ENCODE results near the gene HIVEP1. TPM values are rescaled to one million over a fixed set of nuclear protein-coding genes. Genes with fewer than 3 reads are reported as not detected.

HIVEP1 gene
- total and polyA plus RNA-seq, 2 of the 13 experiments (the other 11 are each of a cell fraction or from before 2014, with no cell fraction given): 7.4 to 9.9 TPM

GRCh38 chr6:12001004-12001705, 11.0 kb upstream of the HIVEP1 start (continued):
- TF ChIP-seq, protein P1, sequence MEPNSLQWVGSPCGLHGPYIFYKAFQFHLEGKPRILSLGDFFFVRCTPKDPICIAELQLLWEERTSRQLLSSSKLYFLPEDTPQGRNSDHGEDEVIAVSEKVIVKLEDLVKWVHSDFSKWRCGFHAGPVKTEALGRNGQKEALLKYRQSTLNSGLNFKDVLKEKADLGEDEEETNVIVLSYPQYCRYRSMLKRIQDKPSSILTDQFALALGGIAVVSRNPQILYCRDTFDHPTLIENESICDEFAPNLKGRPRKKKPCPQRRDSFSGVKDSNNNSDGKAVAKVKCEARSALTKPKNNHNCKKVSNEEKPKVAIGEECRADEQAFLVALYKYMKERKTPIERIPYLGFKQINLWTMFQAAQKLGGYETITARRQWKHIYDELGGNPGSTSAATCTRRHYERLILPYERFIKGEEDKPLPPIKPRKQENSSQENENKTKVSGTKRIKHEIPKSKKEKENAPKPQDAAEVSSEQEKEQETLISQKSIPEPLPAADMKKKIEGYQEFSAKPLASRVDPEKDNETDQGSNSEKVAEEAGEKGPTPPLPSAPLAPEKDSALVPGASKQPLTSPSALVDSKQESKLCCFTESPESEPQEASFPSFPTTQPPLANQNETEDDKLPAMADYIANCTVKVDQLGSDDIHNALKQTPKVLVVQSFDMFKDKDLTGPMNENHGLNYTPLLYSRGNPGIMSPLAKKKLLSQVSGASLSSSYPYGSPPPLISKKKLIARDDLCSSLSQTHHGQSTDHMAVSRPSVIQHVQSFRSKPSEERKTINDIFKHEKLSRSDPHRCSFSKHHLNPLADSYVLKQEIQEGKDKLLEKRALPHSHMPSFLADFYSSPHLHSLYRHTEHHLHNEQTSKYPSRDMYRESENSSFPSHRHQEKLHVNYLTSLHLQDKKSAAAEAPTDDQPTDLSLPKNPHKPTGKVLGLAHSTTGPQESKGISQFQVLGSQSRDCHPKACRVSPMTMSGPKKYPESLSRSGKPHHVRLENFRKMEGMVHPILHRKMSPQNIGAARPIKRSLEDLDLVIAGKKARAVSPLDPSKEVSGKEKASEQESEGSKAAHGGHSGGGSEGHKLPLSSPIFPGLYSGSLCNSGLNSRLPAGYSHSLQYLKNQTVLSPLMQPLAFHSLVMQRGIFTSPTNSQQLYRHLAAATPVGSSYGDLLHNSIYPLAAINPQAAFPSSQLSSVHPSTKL (CRISPR knock-in tag; IDR thresholded peaks at IDR 0.05): peak; percentile 76
- TF ChIP-seq, protein P2, sequence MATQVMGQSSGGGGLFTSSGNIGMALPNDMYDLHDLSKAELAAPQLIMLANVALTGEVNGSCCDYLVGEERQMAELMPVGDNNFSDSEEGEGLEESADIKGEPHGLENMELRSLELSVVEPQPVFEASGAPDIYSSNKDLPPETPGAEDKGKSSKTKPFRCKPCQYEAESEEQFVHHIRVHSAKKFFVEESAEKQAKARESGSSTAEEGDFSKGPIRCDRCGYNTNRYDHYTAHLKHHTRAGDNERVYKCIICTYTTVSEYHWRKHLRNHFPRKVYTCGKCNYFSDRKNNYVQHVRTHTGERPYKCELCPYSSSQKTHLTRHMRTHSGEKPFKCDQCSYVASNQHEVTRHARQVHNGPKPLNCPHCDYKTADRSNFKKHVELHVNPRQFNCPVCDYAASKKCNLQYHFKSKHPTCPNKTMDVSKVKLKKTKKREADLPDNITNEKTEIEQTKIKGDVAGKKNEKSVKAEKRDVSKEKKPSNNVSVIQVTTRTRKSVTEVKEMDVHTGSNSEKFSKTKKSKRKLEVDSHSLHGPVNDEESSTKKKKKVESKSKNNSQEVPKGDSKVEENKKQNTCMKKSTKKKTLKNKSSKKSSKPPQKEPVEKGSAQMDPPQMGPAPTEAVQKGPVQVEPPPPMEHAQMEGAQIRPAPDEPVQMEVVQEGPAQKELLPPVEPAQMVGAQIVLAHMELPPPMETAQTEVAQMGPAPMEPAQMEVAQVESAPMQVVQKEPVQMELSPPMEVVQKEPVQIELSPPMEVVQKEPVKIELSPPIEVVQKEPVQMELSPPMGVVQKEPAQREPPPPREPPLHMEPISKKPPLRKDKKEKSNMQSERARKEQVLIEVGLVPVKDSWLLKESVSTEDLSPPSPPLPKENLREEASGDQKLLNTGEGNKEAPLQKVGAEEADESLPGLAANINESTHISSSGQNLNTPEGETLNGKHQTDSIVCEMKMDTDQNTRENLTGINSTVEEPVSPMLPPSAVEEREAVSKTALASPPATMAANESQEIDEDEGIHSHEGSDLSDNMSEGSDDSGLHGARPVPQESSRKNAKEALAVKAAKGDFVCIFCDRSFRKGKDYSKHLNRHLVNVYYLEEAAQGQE (IDR thresholded peaks at IDR 0.05; ENCODE audit: borderline replicate concordance in 1 of 2, low read depth in 1 of 2, low read length in 2 of 2): 0 out of 4 replicates have a peak, but pooled peaks of 1 of the 2 experiments have one; percentile 12
- TF ChIP-seq KDM6A (CRISPR knock-in tag; IDR thresholded peaks at IDR 0.05; ENCODE audit: low read depth) (peak; percentile 37), SIX4 (CRISPR knock-in tag; IDR thresholded peaks at IDR 0.05) (0 out of 2 replicates have a peak, but pooled peaks have one; percentile 16), ZBTB44 (CRISPR knock-in tag; IDR thresholded peaks at IDR 0.05) (no peak), SKI (IDR thresholded peaks at IDR 0.05; ENCODE audit: partially characterized antibody) (peak; percentile 7), SAP130 (CRISPR knock-in tag; IDR thresholded peaks at IDR 0.05; ENCODE audit: low read depth) (peak; percentile 39; the same call in 1 of the 2 replicates), GATA4 (IDR thresholded peaks at IDR 0.05; ENCODE audit: borderline replicate concordance, low read depth) (no peak), THAP11 (CRISPR knock-in tag; IDR thresholded peaks at IDR 0.05) (0 out of 2 replicates have a peak, but pooled peaks have one; percentile 32)
- TF ChIP-seq, protein P3, sequence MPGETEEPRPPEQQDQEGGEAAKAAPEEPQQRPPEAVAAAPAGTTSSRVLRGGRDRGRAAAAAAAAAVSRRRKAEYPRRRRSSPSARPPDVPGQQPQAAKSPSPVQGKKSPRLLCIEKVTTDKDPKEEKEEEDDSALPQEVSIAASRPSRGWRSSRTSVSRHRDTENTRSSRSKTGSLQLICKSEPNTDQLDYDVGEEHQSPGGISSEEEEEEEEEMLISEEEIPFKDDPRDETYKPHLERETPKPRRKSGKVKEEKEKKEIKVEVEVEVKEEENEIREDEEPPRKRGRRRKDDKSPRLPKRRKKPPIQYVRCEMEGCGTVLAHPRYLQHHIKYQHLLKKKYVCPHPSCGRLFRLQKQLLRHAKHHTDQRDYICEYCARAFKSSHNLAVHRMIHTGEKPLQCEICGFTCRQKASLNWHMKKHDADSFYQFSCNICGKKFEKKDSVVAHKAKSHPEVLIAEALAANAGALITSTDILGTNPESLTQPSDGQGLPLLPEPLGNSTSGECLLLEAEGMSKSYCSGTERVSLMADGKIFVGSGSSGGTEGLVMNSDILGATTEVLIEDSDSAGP (CRISPR knock-in tag; IDR thresholded peaks at IDR 0.05; ENCODE audit: borderline replicate concordance): no peak
- TF ChIP-seq, protein P4, sequence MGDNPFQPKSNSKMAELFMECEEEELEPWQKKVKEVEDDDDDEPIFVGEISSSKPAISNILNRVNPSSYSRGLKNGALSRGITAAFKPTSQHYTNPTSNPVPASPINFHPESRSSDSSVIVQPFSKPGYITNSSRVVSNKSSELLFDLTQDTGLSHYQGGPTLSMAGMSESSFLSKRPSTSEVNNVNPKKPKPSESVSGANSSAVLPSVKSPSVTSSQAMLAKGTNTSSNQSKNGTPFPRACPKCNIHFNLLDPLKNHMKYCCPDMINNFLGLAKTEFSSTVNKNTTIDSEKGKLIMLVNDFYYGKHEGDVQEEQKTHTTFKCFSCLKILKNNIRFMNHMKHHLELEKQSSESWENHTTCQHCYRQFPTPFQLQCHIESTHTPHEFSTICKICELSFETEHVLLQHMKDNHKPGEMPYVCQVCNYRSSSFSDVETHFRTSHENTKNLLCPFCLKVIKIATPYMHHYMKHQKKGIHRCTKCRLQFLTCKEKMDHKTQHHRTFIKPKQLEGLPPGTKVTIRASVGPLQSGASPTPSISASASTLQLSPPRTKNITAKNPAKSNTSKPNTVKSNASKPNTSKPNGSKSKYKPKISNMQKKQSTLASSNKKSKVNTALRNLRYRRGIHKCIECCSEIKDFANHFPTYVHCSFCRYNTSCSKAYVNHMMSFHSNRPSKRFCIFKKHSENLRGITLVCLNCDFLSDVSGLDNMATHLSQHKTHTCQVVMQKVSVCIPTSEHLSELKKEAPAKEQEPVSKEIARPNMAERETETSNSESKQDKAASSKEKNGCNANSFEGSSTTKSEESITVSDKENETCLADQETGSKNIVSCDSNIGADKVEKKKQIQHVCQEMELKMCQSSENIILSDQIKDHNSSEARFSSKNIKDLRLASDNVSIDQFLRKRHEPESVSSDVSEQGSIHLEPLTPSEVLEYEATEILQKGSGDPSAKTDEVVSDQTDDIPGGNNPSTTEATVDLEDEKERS (CRISPR knock-in tag; IDR thresholded peaks at IDR 0.05): 0 out of 2 replicates have a peak, but pooled peaks have one; percentile 18
- TF ChIP-seq, protein P5, sequence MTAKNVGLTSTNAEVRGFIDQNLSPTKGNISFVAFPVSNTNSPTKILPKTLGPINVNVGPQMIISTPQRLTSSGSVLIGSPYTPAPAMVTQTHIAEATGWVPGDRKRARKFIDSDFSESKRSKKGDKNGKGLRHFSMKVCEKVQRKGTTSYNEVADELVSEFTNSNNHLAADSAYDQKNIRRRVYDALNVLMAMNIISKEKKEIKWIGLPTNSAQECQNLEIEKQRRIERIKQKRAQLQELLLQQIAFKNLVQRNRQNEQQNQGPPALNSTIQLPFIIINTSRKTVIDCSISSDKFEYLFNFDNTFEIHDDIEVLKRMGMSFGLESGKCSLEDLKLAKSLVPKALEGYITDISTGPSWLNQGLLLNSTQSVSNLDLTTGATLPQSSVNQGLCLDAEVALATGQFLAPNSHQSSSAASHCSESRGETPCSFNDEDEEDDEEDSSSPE (CRISPR knock-in tag; IDR thresholded peaks at IDR 0.05): 0 out of 2 replicates have a peak, but pooled peaks have one; percentile 19

All from HepG2 (cell line).